Measurements from ENCODE around the gene DIPK1B. TPM values are rescaled to one million over a fixed set of nuclear protein-coding genes. Genes with fewer than 3 reads are reported as not detected.
"Not testable (repeated sequence)": the region's sequence is repeated elsewhere in the genome, so short reads cannot be mapped to it uniquely, and the experiment has no call there.

DIPK1B gene
- total RNA-seq, 1 experiment from 2014 or later = 13.3 TPM

- Histone ChIP-seq H3K27me3 (no peaks in the 10 kb centered on the region), H3K9me3 (no peaks in the 10 kb centered on the region)
- DNase-seq = no peak
These were observed 9.0 kb upstream of the DIPK1B start for GRCh38 chr9:136703276-136703860.

GRCh38 chr9:136704741-136705140, 7.6 kb upstream of the DIPK1B start:
- not testable (repeated sequence) for H3K36me3 ChIP-seq, H3K27me3 ChIP-seq, H3K9me3 ChIP-seq, H3K4me3 ChIP-seq, DNase-seq

More at GRCh38 chr9:136703276-136703860, 9.0 kb upstream of the DIPK1B start:
- Histone ChIP-seq H3K4me3 (no peak overlapping the region), H3K36me3 (no peaks in the 10 kb centered on the region)

GRCh38 chr9:136705564-136705963, 6.8 kb upstream of the DIPK1B start:
- H3K4me3 ChIP-seq = no peak overlapping the region
- DNase-seq = no peak
- no peaks in the 10 kb centered on the region for H3K36me3 ChIP-seq
- no peaks in the 10 kb centered on the region for H3K9me3 ChIP-seq
- no peaks in the 10 kb centered on the region for H3K27me3 ChIP-seq

- H3K4me3 ChIP-seq = no peak overlapping the region
- no peaks in the 10 kb centered on the region for H3K27me3 ChIP-seq
- H3K36me3 ChIP-seq = no peaks in the 10 kb centered on the region
- DNase-seq = no peak
- no peaks in the 10 kb centered on the region for H3K9me3 ChIP-seq
These were observed 5.4 kb upstream of the DIPK1B start for GRCh38 chr9:136707011-136707410.

- Histone ChIP-seq H3K27me3 (no peaks in the 10 kb centered on the region), H3K36me3 (no peaks in the 10 kb centered on the region), H3K9me3 (no peaks in the 10 kb centered on the region), H3K4me3 (no peak overlapping the region)
- DNase-seq = no peak
These were observed 4.4 kb upstream of the DIPK1B start for GRCh38 chr9:136707849-136708517.

GRCh38 chr9:136709454-136710109, 2.8 kb upstream of the DIPK1B start:
- H3K4me3 ChIP-seq = no peak overlapping the region
- no peaks in the 10 kb centered on the region for H3K27me3 ChIP-seq
- no peak for DNase-seq
- H3K36me3 ChIP-seq = no peaks in the 10 kb centered on the region
- H3K9me3 ChIP-seq = no peaks in the 10 kb centered on the region

- H3K9me3 ChIP-seq = no peaks in the 10 kb centered on the region
- no peak overlapping the region for H3K4me3 ChIP-seq
- no peaks in the 10 kb centered on the region for H3K27me3 ChIP-seq
- DNase-seq = no peak
- H3K36me3 ChIP-seq = no peaks in the 10 kb centered on the region
These were observed 1.8 kb upstream of the DIPK1B start for GRCh38 chr9:136710543-136710942.

- not testable (repeated sequence) for H3K36me3 ChIP-seq, H3K27me3 ChIP-seq, H3K4me3 ChIP-seq, H3K9me3 ChIP-seq
- DNase-seq = peak; percentile 43
These were observed 1.1 kb upstream of the DIPK1B start for GRCh38 chr9:136711219-136711648.

GRCh38 chr9:136712690-136713544, 545 bp downstream of the DIPK1B start:
- Histone ChIP-seq H3K4me3 (peak overlapping the region; percentile 51), H3K36me3 (no peaks in the 10 kb centered on the region)
- no peak for DNase-seq

GRCh38 chr9:136713550-136713949, 1.2 kb downstream of the DIPK1B start:
- H3K36me3 ChIP-seq = no peaks in the 10 kb centered on the region
- H3K4me3 ChIP-seq = peak overlapping the region; percentile 51
- no peaks in the 10 kb centered on the region for H3K27me3 ChIP-seq
- no peaks in the 10 kb centered on the region for H3K9me3 ChIP-seq
- DNase-seq = no peak

More at GRCh38 chr9:136712690-136713544, 545 bp downstream of the DIPK1B start:
- Histone ChIP-seq H3K9me3 (no peaks in the 10 kb centered on the region), H3K27me3 (no peaks in the 10 kb centered on the region)

GRCh38 chr9:136714096-136714892, 1.9 kb downstream of the DIPK1B start:
- no peaks in the 10 kb centered on the region for H3K27me3 ChIP-seq
- DNase-seq = no peak
- H3K9me3 ChIP-seq = no peaks in the 10 kb centered on the region
- H3K4me3 ChIP-seq = no peak overlapping the region
- no peaks in the 10 kb centered on the region for H3K36me3 ChIP-seq

- H3K27me3 ChIP-seq = no peaks in the 10 kb centered on the region
- no peaks in the 10 kb centered on the region for H3K9me3 ChIP-seq
- no peak for DNase-seq
- no peak overlapping the region for H3K4me3 ChIP-seq
- no peaks in the 10 kb centered on the region for H3K36me3 ChIP-seq
These were observed 2.5 kb downstream of the DIPK1B start for GRCh38 chr9:136714893-136715274.

- no peak for DNase-seq
- H3K36me3 ChIP-seq = peaks cover 3% of the 10 kb centered on the region
- no peaks in the 10 kb centered on the region for H3K9me3 ChIP-seq
- H3K4me3 ChIP-seq = no peak overlapping the region
- no peaks in the 10 kb centered on the region for H3K27me3 ChIP-seq
These were observed 5.0 kb downstream of the DIPK1B start for GRCh38 chr9:136717399-136717798.

- Histone ChIP-seq H3K4me3 (no peak overlapping the region), H3K27me3 (no peaks in the 10 kb centered on the region), H3K36me3 (peaks cover 15% of the 10 kb centered on the region), H3K9me3 (no peaks in the 10 kb centered on the region)
- no peak for DNase-seq
These were observed 6.2 kb downstream of the DIPK1B start for GRCh38 chr9:136718345-136719194.

- DNase-seq = no peak
- Histone ChIP-seq H3K27me3 (no peaks in the 10 kb centered on the region), H3K36me3 (peaks cover 22% of the 10 kb centered on the region), H3K4me3 (no peak overlapping the region), H3K9me3 (no peaks in the 10 kb centered on the region)
These were observed 7.0 kb downstream of the DIPK1B start for GRCh38 chr9:136719195-136719880.
